CD14-positive monocyte (primary cell): ENCODE measurements around the gene MAP6. TPM values are rescaled to one million over a fixed set of nuclear protein-coding genes. Genes with fewer than 3 reads are reported as not detected.

Source experiments
- DNase-seq, 3 donors: peaks; one replicate each; pipeline ENCODE4 v3.0.0-alpha.2; 2011 to 2022
- H2AFZ ChIP-seq: 2 replicates; pipeline ENCODE4 v1.6.0; 2012; ENCODE audit warnings: mild to moderate bottlenecking, low read depth, low read length, inconsistent platforms; ENCODE audit not compliant: insufficient read depth, poor library complexity, severe bottlenecking
- H3K27ac ChIP-seq, 2 donors: 1 replicate in 1 of 2; 2 replicates in 1 of 2; pipeline ENCODE4 v1.5.1; 2012 to 2013; ENCODE audit warnings: low read length in 2 of 2, control low read depth in 1 of 2, inconsistent platforms in 1 of 2, low read depth in 1 of 2, mild to moderate bottlenecking in 1 of 2
- H3K27me3 ChIP-seq, 2 donors: one replicate each; pipeline versions ENCODE4 v1.6.0 to v1.6.1; 2011 to 2013; ENCODE audit warnings: low read length in 2 of 2; ENCODE audit not compliant: control insufficient read depth in 2 of 2, insufficient read depth in 2 of 2
- H3K36me3 ChIP-seq, 2 donors: replicated peaks in 1 of 2; 1 replicate in 1 of 2; 2 replicates in 1 of 2; pipeline versions ENCODE4 v1.5.1 to v1.6.1; 2012 to 2013; ENCODE audit warnings: low read length in 2 of 2, control low read depth in 1 of 2, inconsistent platforms in 1 of 2, mild to moderate bottlenecking in 1 of 2; ENCODE audit not compliant: insufficient read depth in 2 of 2, control insufficient read depth in 1 of 2
- H3K4me1 ChIP-seq, 2 donors: 1 replicate in 1 of 2; 2 replicates in 1 of 2; pipeline versions ENCODE4 v1.5.1 to v1.6.1; 2012 to 2013; ENCODE audit warnings: low read length in 2 of 2, control low read depth in 1 of 2, inconsistent platforms in 1 of 2, mild to moderate bottlenecking in 1 of 2, moderate library complexity in 1 of 2; ENCODE audit not compliant: insufficient read depth in 2 of 2, control insufficient read depth in 1 of 2
- H3K4me2 ChIP-seq: replicated peaks from 2 replicates; pipeline ENCODE3; 2012; ENCODE audit warnings: low read length, moderate library complexity, mild to moderate bottlenecking; ENCODE audit not compliant: poor library complexity, severe bottlenecking; ENCODE audit errors: extremely low read depth
- H3K4me3 ChIP-seq, 3 experiments: fragments of 200-600 bp in 1 of 3; sonication (generic) in 1 of 3; replicated peaks in 1 of 3; 1 replicate in 2 of 3; 2 replicates in 1 of 3; pipeline ENCODE4 v1.5.1; 2011 to 2013; ENCODE audit warnings: low read length in 3 of 3, mild to moderate bottlenecking in 3 of 3, control low read depth in 2 of 3, low read depth in 2 of 3, inconsistent platforms in 1 of 3, moderate library complexity in 1 of 3
- H3K79me2 ChIP-seq: 2 replicates; pipeline ENCODE4 v1.6.0; 2012; ENCODE audit warnings: mild to moderate bottlenecking, control low read depth, inconsistent platforms, low read length, moderate library complexity; ENCODE audit not compliant: insufficient read depth
- H3K9ac ChIP-seq: 2 replicates; pipeline ENCODE4 v1.6.0; 2017; ENCODE audit warnings: low read length, mild to moderate bottlenecking; ENCODE audit not compliant: insufficient read depth, poor library complexity, severe bottlenecking
- H3K9me3 ChIP-seq, 2 donors: replicated peaks in 1 of 2; 1 replicate in 1 of 2; 2 replicates in 1 of 2; pipeline versions ENCODE4 v1.5.1 to v1.6.1; 2012 to 2013; ENCODE audit warnings: low read length in 2 of 2, control low read depth in 1 of 2; ENCODE audit not compliant: control insufficient read depth in 1 of 2, insufficient read depth in 1 of 2
- H4K20me1 ChIP-seq: 2 replicates; pipeline ENCODE4 v1.6.0; 2012; ENCODE audit warnings: mild to moderate bottlenecking, low read length, control low read depth, moderate library complexity; ENCODE audit not compliant: insufficient read depth
- H3K27ac Mint-ChIP-seq, 7 donors: one replicate each; pipeline ENCODE4 v1.8.0; 2020; ENCODE audit warnings: mild to moderate bottlenecking in 7 of 7, mixed read lengths in 7 of 7, moderate library complexity in 6 of 7, inconsistent platforms in 2 of 7
- H3K27me3 Mint-ChIP-seq, 3 donors: one replicate each; pipeline ENCODE4 v1.8.0; 2021 to 2022; ENCODE audit warnings: low read depth in 3 of 3, mild to moderate bottlenecking in 3 of 3, mixed read lengths in 3 of 3, moderate library complexity in 3 of 3, inconsistent platforms in 1 of 3
- H3K36me3 Mint-ChIP-seq, 2 donors: one replicate each; pipeline ENCODE4 v1.8.0; 2020; ENCODE audit warnings: mixed read lengths in 2 of 2, inconsistent platforms in 1 of 2, mild to moderate bottlenecking in 1 of 2
- H3K4me1 Mint-ChIP-seq: one replicate; pipeline ENCODE4 v1.8.0; 2020; ENCODE audit warnings: mild to moderate bottlenecking, mixed read lengths
- H3K4me3 Mint-ChIP-seq, 2 donors: one replicate each; pipeline ENCODE4 v1.8.0; 2020; ENCODE audit warnings: mild to moderate bottlenecking in 2 of 2, mixed read lengths in 2 of 2, moderate library complexity in 1 of 2
- H3K9me3 Mint-ChIP-seq, 7 donors: one replicate each; pipeline ENCODE4 v1.8.0; 2020 to 2022; ENCODE audit warnings: mixed read lengths in 7 of 7, mild to moderate bottlenecking in 6 of 7, moderate library complexity in 6 of 7, inconsistent platforms in 2 of 7
- CTCF ChIP-seq: fragments of 200-600 bp; IDR thresholded peaks from one replicate; pipeline ENCODE4 v1.8.0; 2022; ENCODE audit warnings: antibody characterized with exemption, mild to moderate bottlenecking
- WGBS: methylation state at CpG from one replicate; pipeline ENCODE4 v1.1.5; 2013; ENCODE audit warnings: missing lambda C conversion rate; ENCODE audit not compliant: insufficient coverage; 5-methylcytosine and 5-hydroxymethylcytosine counted together
- intact Hi-C, 2 donors: fragments of 100-400 bp; cut with micrococcal nuclease; formaldehyde crosslinking; loops; one replicate each; pipeline versions ENCODE4 v1.15.0 to v1.15.1; 2023
- polyA plus RNA-seq, 3 donors: library from polyadenylated mRNA; depleted of rRNA in 1 of 3; unstranded in 2 of 3; stranded (reverse) in 1 of 3; fragments of 300-500 nt in 2 of 3; fragments of >200 nt in 1 of 3; fragmentation: Illumina TruSeq in 2 of 3; gene quantifications; 1 replicate in 2 of 3; 2 replicates in 1 of 3; pipeline ENCODE4 v1.2.3, GENCODE V29; 2012 to 2021

The MAP6 gene
- polyA plus RNA-seq, 3 donors: not detected

- no peak overlapping the region for H3K27ac Mint-ChIP-seq
- intact Hi-C loops: no loop called here
- TF ChIP-seq CTCF: no peak
- Histone ChIP-seq H3K4me3 (no peak overlapping the region), H3K36me3 (no peaks in the 10 kb centered on the region), H3K79me2 (no peaks in the 10 kb centered on the region), H3K9ac (no peak overlapping the region), H3K9me3 (no peaks in the 10 kb centered on the region), H4K20me1 (no peaks in the 10 kb centered on the region), H2AFZ (no peak overlapping the region), H3K4me2 (no peak overlapping the region), H3K4me1 (peaks cover 3 to 5% of the 10 kb centered on the region in 2 donors), H3K27ac (no peak overlapping the region), H3K27me3 (no peaks in the 10 kb centered on the region)
- H3K27me3 Mint-ChIP-seq: peaks cover 11 to 26% (median 15%) of the 10 kb centered on the region in 3 donors
- 84% methylated on average over 6 of the region's 7 CpGs for WGBS
- H3K36me3 Mint-ChIP-seq: no peaks in the 10 kb centered on the region
- no peak overlapping the region for H3K4me3 Mint-ChIP-seq
- peaks cover 0 to 2% (median 0%) of the 10 kb centered on the region in 7 donors for H3K9me3 Mint-ChIP-seq
- peaks cover 4% of the 10 kb centered on the region for H3K4me1 Mint-ChIP-seq
- DNase-seq: no peak
These were observed 79.8 kb downstream of the MAP6 start for GRCh38 chr11:75589051-75589450.

- Mint-ChIP-seq H3K27me3 (peaks cover 14 to 28% (median 18%) of the 10 kb centered on the region in 3 donors), H3K9me3 (peaks cover 0 to 2% (median 0%) of the 10 kb centered on the region in 7 donors), H3K4me3 (no peak overlapping the region), H3K36me3 (no peaks in the 10 kb centered on the region), H3K4me1 (peaks cover 7% of the 10 kb centered on the region), H3K27ac (no peak overlapping the region)
- Histone ChIP-seq H2AFZ (no peak overlapping the region), H3K4me3 (no peak overlapping the region), H4K20me1 (no peaks in the 10 kb centered on the region), H3K27ac (no peak overlapping the region), H3K4me2 (no peak overlapping the region), H3K79me2 (no peaks in the 10 kb centered on the region), H3K9me3 (no peaks in the 10 kb centered on the region), H3K36me3 (no peaks in the 10 kb centered on the region), H3K9ac (no peak overlapping the region), H3K4me1 (peaks cover 7 to 14% of the 10 kb centered on the region in 2 donors), H3K27me3 (no peaks in the 10 kb centered on the region)
- intact Hi-C loops: no loop called here
- TF ChIP-seq CTCF: no peak
- no peak for DNase-seq
- 92% methylated on average over 5 of the region's 6 CpGs for WGBS
These were observed 80.8 kb downstream of the MAP6 start for GRCh38 chr11:75588051-75588481.
